A673 (cell line): ENCODE measurements around the gene TAGAP. TPM values are rescaled to one million over a fixed set of nuclear protein-coding genes. Genes with fewer than 3 reads are reported as not detected.

Experiments used
- BruUV-seq: library from RNA; stranded (reverse); fragments of 400-500 nt; replicated peaks from 2 replicates; lab custom pipeline; 2021; lab: Mats Ljungman, UMichigan
- CTCF ChIA-PET: fragments of 300-600 bp; sonication (Branson Sonifier 250); formaldehyde crosslinking; loops from one replicate; lab custom pipeline; 2022; ENCODE audit warnings: antibody characterized with exemption; lab: Charles Lee
- POLR2A ChIA-PET: fragments of 300-600 bp; sonication (Branson Sonifier 250); formaldehyde crosslinking; loops from one replicate; lab custom pipeline; 2022; ENCODE audit warnings: antibody characterized with exemption; ENCODE audit not compliant: low non-redundant PET; lab: Charles Lee
- DNase-seq: peaks from one replicate; pipeline ENCODE4 v3.0.0-alpha.2; 2015; ENCODE audit warnings: low spot score
- H3K27ac ChIP-seq: fragments of 200-600 bp; sonication (generic); 2 replicates; pipeline ENCODE4 v1.5.1; 2016; ENCODE audit warnings: mixed run types, low read depth, mild to moderate bottlenecking, mixed read lengths, antibody characterized with exemption, low read length; ENCODE audit not compliant: poor library complexity, severe bottlenecking
- H3K27me3 ChIP-seq: fragments of 200-600 bp; sonication (generic); replicated peaks from 2 replicates; pipeline ENCODE4 v1.6.1; 2017; ENCODE audit warnings: mixed run types, low read depth, mild to moderate bottlenecking, mixed read lengths, antibody characterized with exemption, low read length; ENCODE audit not compliant: insufficient read depth, poor library complexity
- H3K36me3 ChIP-seq: fragments of 200-600 bp; sonication (generic); 2 replicates; pipeline ENCODE4 v1.6.1; 2016; ENCODE audit warnings: mixed run types, mild to moderate bottlenecking, mixed read lengths, antibody characterized with exemption, low read length; ENCODE audit not compliant: insufficient read depth, poor library complexity, severe bottlenecking
- H3K4me1 ChIP-seq: fragments of 200-600 bp; sonication (generic); 2 replicates; pipeline ENCODE4 v1.6.1; 2017; ENCODE audit warnings: mixed run types, mild to moderate bottlenecking, mixed read lengths, antibody characterized with exemption, low read length; ENCODE audit not compliant: insufficient read depth, poor library complexity, severe bottlenecking
- H3K4me3 ChIP-seq: fragments of 200-600 bp; sonication (generic); 2 replicates; pipeline ENCODE4 v1.5.1; 2016; ENCODE audit warnings: low read depth, mixed run types, mild to moderate bottlenecking, mixed read lengths, low read length; ENCODE audit not compliant: poor library complexity, severe bottlenecking
- H3K9me3 ChIP-seq: fragments of 200-600 bp; sonication (generic); 2 replicates; pipeline ENCODE4 v1.6.1; 2016; ENCODE audit warnings: mixed run types, low read depth, mild to moderate bottlenecking, mixed read lengths, antibody characterized with exemption, low read length; ENCODE audit not compliant: poor library complexity, severe bottlenecking
- EZH2 ChIP-seq: fragments of 200-600 bp; sonication (generic); IDR thresholded peaks from 2 replicates; pipeline ENCODE4 v1.6.1; 2017; ENCODE audit warnings: borderline replicate concordance, low read depth, mild to moderate bottlenecking, mixed read lengths, antibody characterized with exemption, low read length; ENCODE audit not compliant: poor library complexity, severe bottlenecking
- intact Hi-C: fragments of 100-400 bp; cut with micrococcal nuclease; formaldehyde crosslinking; loops from one replicate; pipeline ENCODE4 v1.10.0; 2022; ENCODE audit not compliant: unreplicated experiment
- total RNA-seq: library from RNA; stranded (reverse); gene quantifications from 2 replicates; pipeline ENCODE4 v1.2.3, GENCODE V29; 2021
- TF ChIP-seq, protein P1 (sequence below): fragments of 300-800, 200-600 bp; sonication (generic); conservative IDR thresholded peaks from 2 replicates; pipeline ENCODE4 v1.5.1; 2017; ENCODE audit warnings: low read depth, mild to moderate bottlenecking, antibody characterized with exemption, low read length, moderate library complexity, mixed read lengths

The TAGAP gene
- total RNA-seq, 1 experiment from 2014 or later: not detected

GRCh38 chr6:159066483-159066882 is 21.7 kb upstream of the TAGAP start:
- DNase-seq: no peak
- no peaks in the 10 kb centered on the region for H3K36me3 ChIP-seq
- ChIA-PET POLR2A (no interaction called here), CTCF (no interaction called here)
- H3K27ac ChIP-seq: no peak overlapping the region
- peaks cover 14% of the 10 kb centered on the region for H3K27me3 ChIP-seq
- H3K9me3 ChIP-seq: no peaks in the 10 kb centered on the region
- no peak overlapping the region for H3K4me3 ChIP-seq
- intact Hi-C loops: no loop called here
- H3K4me1 ChIP-seq: no peaks in the 10 kb centered on the region
- TF ChIP-seq, protein P1, sequence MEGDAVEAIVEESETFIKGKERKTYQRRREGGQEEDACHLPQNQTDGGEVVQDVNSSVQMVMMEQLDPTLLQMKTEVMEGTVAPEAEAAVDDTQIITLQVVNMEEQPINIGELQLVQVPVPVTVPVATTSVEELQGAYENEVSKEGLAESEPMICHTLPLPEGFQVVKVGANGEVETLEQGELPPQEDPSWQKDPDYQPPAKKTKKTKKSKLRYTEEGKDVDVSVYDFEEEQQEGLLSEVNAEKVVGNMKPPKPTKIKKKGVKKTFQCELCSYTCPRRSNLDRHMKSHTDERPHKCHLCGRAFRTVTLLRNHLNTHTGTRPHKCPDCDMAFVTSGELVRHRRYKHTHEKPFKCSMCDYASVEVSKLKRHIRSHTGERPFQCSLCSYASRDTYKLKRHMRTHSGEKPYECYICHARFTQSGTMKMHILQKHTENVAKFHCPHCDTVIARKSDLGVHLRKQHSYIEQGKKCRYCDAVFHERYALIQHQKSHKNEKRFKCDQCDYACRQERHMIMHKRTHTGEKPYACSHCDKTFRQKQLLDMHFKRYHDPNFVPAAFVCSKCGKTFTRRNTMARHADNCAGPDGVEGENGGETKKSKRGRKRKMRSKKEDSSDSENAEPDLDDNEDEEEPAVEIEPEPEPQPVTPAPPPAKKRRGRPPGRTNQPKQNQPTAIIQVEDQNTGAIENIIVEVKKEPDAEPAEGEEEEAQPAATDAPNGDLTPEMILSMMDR: no peak
- no peak for TF ChIP-seq EZH2
- BruUV-seq: no TSS peak

GRCh38 chr6:159065759-159066329 is 21.1 kb upstream of the TAGAP start:
- no TSS peak for BruUV-seq
- intact Hi-C loops: no loop called here
- CTCF ChIA-PET: no interaction called here
- no peak overlapping the region for H3K4me3 ChIP-seq
- H3K27me3 ChIP-seq: peaks cover 14% of the 10 kb centered on the region
- POLR2A ChIA-PET: no interaction called here
- no peaks in the 10 kb centered on the region for H3K4me1 ChIP-seq
- TF ChIP-seq, protein P1: no peak
- TF ChIP-seq EZH2: no peak
- no peak overlapping the region for H3K27ac ChIP-seq
- H3K9me3 ChIP-seq: no peaks in the 10 kb centered on the region
- DNase-seq: no peak
- no peaks in the 10 kb centered on the region for H3K36me3 ChIP-seq

- Histone ChIP-seq H3K27ac (no peak overlapping the region), H3K9me3 (no peaks in the 10 kb centered on the region), H3K36me3 (no peaks in the 10 kb centered on the region), H3K4me3 (no peak overlapping the region), H3K27me3 (peaks cover 11% of the 10 kb centered on the region), H3K4me1 (no peaks in the 10 kb centered on the region)
- intact Hi-C loops: no loop called here
- no peak for DNase-seq
- BruUV-seq: no TSS peak
- POLR2A ChIA-PET: no interaction called here
- CTCF ChIA-PET: no interaction called here
- TF ChIP-seq, protein P1: no peak
- TF ChIP-seq EZH2: no peak
These were observed 20.3 kb upstream of the TAGAP start for GRCh38 chr6:159065091-159065490.
